Neuronal stem cell (in vitro differentiated cells): Measurements from ENCODE around the gene PGA3.
"Not testable (repeated sequence)": the region's sequence is repeated elsewhere in the genome, so short reads cannot be mapped to it uniquely, and the experiment has no call there.

Experiments
- DNase-seq: peaks from one replicate; pipeline ENCODE4 v3.0.0-alpha.2; 2013; ENCODE audit warnings: low spot score
- H2AFZ ChIP-seq: one replicate; pipeline ENCODE4 v1.6.1; 2013; ENCODE audit warnings: mild to moderate bottlenecking, low read length, inconsistent platforms
- H2AK5ac ChIP-seq: 2 replicates; pipeline ENCODE4 v1.6.1; 2013; ENCODE audit warnings: low read depth, mild to moderate bottlenecking, inconsistent platforms, low read length, moderate library complexity, mixed read lengths
- H2BK120ac ChIP-seq: 2 replicates; pipeline ENCODE4 v1.6.1; 2013; ENCODE audit warnings: low read depth, mild to moderate bottlenecking, inconsistent platforms, low read length, moderate library complexity, mixed read lengths
- H2BK12ac ChIP-seq: one replicate; pipeline ENCODE4 v1.6.1; 2013; ENCODE audit warnings: low read length, inconsistent platforms
- H2BK15ac ChIP-seq: 2 replicates; pipeline ENCODE4 v1.6.1; 2013; ENCODE audit warnings: mild to moderate bottlenecking, low read length, inconsistent platforms, mixed read lengths
- H2BK5ac ChIP-seq: one replicate; pipeline ENCODE4 v1.6.1; 2013; ENCODE audit warnings: inconsistent platforms, mild to moderate bottlenecking, low read length, moderate library complexity
- H3K14ac ChIP-seq: one replicate; pipeline ENCODE4 v1.6.1; 2013; ENCODE audit warnings: low read length, inconsistent platforms
- H3K18ac ChIP-seq: 2 replicates; pipeline ENCODE4 v1.6.1; 2013; ENCODE audit warnings: low read length, inconsistent platforms
- H3K23ac ChIP-seq: 2 replicates; pipeline ENCODE4 v1.6.1; 2013; ENCODE audit warnings: low read depth, mild to moderate bottlenecking, mixed read lengths, low read length, inconsistent platforms; ENCODE audit not compliant: poor library complexity
- H3K27ac ChIP-seq: replicated peaks from 3 replicates; pipeline ENCODE4 v1.5.1; 2013; ENCODE audit warnings: low read length, inconsistent platforms
- H3K27me3 ChIP-seq, 3 experiments: 2 replicates each; pipeline ENCODE4 v1.6.1; 2013; ENCODE audit warnings: low read length in 3 of 3, mild to moderate bottlenecking in 2 of 3, inconsistent platforms in 1 of 3, low read depth in 1 of 3, mixed read lengths in 1 of 3, moderate library complexity in 1 of 3; ENCODE audit not compliant: control insufficient read depth in 3 of 3, insufficient read depth in 3 of 3
- H3K36me3 ChIP-seq, 2 donors: replicated peaks in 1 of 2; 2 replicates each; pipeline ENCODE4 v1.6.1; 2013; ENCODE audit warnings: low read length in 2 of 2; ENCODE audit not compliant: control insufficient read depth in 2 of 2, insufficient read depth in 2 of 2
- H3K4ac ChIP-seq: 2 replicates; pipeline ENCODE4 v1.6.1; 2013; ENCODE audit warnings: inconsistent platforms, mild to moderate bottlenecking, low read length, moderate library complexity
- H3K4me1 ChIP-seq, 2 donors: 1 replicate in 1 of 2; 2 replicates in 1 of 2; pipeline ENCODE4 v1.6.1; 2013; ENCODE audit warnings: low read length in 2 of 2, low read depth in 1 of 2; ENCODE audit not compliant: control insufficient read depth in 2 of 2, insufficient read depth in 1 of 2
- H3K4me2 ChIP-seq: one replicate; pipeline ENCODE4 v1.6.1; 2013; ENCODE audit warnings: mild to moderate bottlenecking, low read length, inconsistent platforms; ENCODE audit not compliant: insufficient read depth, poor library complexity, severe bottlenecking
- H3K4me3 ChIP-seq, 2 donors: 2 replicates each; pipeline ENCODE4 v1.5.1; 2013; ENCODE audit warnings: low read length in 2 of 2, mild to moderate bottlenecking in 2 of 2, inconsistent platforms in 1 of 2, moderate library complexity in 1 of 2
- H3K79me1 ChIP-seq: one replicate; pipeline ENCODE4 v1.6.1; 2013; ENCODE audit warnings: low read depth, mild to moderate bottlenecking, inconsistent platforms, low read length, moderate library complexity
- H3K9ac ChIP-seq: one replicate; pipeline ENCODE4 v1.6.1; 2013; ENCODE audit warnings: mild to moderate bottlenecking, low read depth, low read length, inconsistent platforms; ENCODE audit not compliant: poor library complexity
- H3K9me3 ChIP-seq, 2 donors: replicated peaks in 1 of 2; 2 replicates each; pipeline versions ENCODE3 to v1.6.1; 2013; ENCODE audit warnings: low read length in 2 of 2, mild to moderate bottlenecking in 2 of 2, inconsistent platforms in 1 of 2, low read depth in 1 of 2, mixed read lengths in 1 of 2, moderate library complexity in 1 of 2; ENCODE audit not compliant: control insufficient read depth in 2 of 2, insufficient read depth in 1 of 2
- H4K8ac ChIP-seq: one replicate; pipeline ENCODE4 v1.6.1; 2013; ENCODE audit warnings: low read depth, mild to moderate bottlenecking, inconsistent platforms, low read length, moderate library complexity
- H4K91ac ChIP-seq: one replicate; pipeline ENCODE4 v1.6.1; 2013; ENCODE audit warnings: low read length, low read depth, mild to moderate bottlenecking, inconsistent platforms; ENCODE audit not compliant: poor library complexity
- WGBS, 2 donors: extraction: QIAGEN DNeasy Blood & Tissue Kit; methylation state at CpG; one replicate each; pipeline ENCODE4 v1.1.7; 2013; ENCODE audit warnings: missing lambda C conversion rate in 2 of 2, mixed read lengths in 1 of 2; ENCODE audit not compliant: insufficient read length in 2 of 2, insufficient replicate concordance in 1 of 2; ENCODE audit errors: extremely low coverage in 2 of 2; 5-methylcytosine and 5-hydroxymethylcytosine counted together

PGA3 gene

DNA sequence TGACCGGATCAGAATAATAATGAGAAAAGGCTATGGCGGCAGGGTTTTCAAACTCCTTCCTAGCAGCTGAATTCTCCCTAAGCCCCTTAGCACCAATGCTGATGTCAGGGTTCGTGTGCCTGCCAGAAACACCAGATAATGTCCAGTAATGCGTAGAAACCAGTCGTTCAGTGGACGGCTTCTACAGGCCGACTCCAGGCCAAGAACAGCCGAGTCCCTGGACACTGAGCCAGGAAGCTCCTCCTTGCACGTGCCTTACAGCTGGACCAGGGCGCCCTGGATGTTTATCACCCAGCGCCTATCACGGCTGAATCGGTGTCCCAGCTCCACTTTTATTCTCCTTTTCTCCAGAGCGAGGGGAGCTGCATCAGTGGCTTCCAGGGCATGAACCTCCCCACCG, 8.9 kb downstream of the PGA3 start:
- not testable (repeated sequence) for H2BK120ac ChIP-seq, H4K91ac ChIP-seq, H2BK15ac ChIP-seq, H3K4ac ChIP-seq, H3K4me3 ChIP-seq, H3K4me2 ChIP-seq, DNase-seq, H3K9me3 ChIP-seq, H2BK12ac ChIP-seq, H3K23ac ChIP-seq, H3K18ac ChIP-seq, H3K36me3 ChIP-seq, H2AFZ ChIP-seq, H4K8ac ChIP-seq, H3K27me3 ChIP-seq, H2BK5ac ChIP-seq, H2AK5ac ChIP-seq, H3K27ac ChIP-seq, H3K79me1 ChIP-seq, H3K4me1 ChIP-seq, H3K9ac ChIP-seq, H3K14ac ChIP-seq
- WGBS, 2 donors = no CpG with 5 or more reads among the region's 15 CpGs

DNA sequence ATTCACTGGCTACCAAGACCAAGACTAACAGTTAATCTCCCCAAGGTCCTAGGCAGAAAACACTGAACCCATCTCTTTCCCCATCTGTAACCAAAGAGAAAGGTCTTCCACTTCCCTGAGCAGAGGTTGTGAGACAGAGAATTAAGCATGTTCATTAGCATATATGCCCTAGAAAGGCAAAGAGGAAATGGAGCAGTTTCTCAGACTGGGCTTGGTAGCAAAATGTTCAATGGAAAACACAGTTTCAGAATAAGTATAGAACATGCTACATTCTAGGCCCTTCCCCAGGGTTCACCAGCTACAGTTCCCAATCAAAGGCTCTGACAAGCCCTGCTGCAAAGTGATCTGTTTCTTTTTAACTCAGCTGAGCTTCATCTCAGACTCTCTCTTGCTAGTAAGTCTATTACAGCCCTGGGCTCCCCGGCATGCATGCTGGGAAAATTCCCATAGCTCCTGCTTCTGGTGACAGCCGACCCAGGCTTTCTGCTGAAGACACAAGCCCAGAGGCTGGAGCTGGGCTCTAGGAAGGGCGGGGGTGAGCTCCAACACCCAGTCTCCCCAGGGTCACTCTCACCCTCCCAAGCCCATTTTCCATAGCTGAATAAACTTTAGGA, 10.5 kb downstream of the PGA3 start:
- not testable (repeated sequence) for H3K18ac ChIP-seq, H3K27me3 ChIP-seq, H3K9me3 ChIP-seq, H2BK15ac ChIP-seq, H4K91ac ChIP-seq, H3K27ac ChIP-seq, H3K4me2 ChIP-seq, H4K8ac ChIP-seq, H3K4me1 ChIP-seq, DNase-seq, H3K4me3 ChIP-seq, H3K23ac ChIP-seq, H2BK12ac ChIP-seq, H2BK120ac ChIP-seq, H3K9ac ChIP-seq, H3K79me1 ChIP-seq, H2AFZ ChIP-seq, H3K14ac ChIP-seq, H3K36me3 ChIP-seq, H2AK5ac ChIP-seq, H2BK5ac ChIP-seq, H3K4ac ChIP-seq
- no CpG with 5 or more reads among the region's 3 CpGs for WGBS, 2 donors

GRCh38 chr11:61218306-61218705, 15.0 kb downstream of the PGA3 start:
- not testable (repeated sequence) for H4K91ac ChIP-seq, H3K27ac ChIP-seq, H3K23ac ChIP-seq, H2BK5ac ChIP-seq, H2BK15ac ChIP-seq, H3K14ac ChIP-seq, H3K18ac ChIP-seq, H2AK5ac ChIP-seq, H4K8ac ChIP-seq, H3K9ac ChIP-seq, H2BK120ac ChIP-seq, H3K4ac ChIP-seq, H2AFZ ChIP-seq, H3K4me3 ChIP-seq, H3K9me3 ChIP-seq, H3K36me3 ChIP-seq, H2BK12ac ChIP-seq, H3K79me1 ChIP-seq, H3K27me3 ChIP-seq, H3K4me1 ChIP-seq, H3K4me2 ChIP-seq, DNase-seq
- WGBS, 2 donors = no CpG with 5 or more reads among the region's 4 CpGs

GRCh38 chr11:61219016-61219415, 15.7 kb downstream of the PGA3 start:
- H3K4me1 ChIP-seq, H3K4me2 ChIP-seq, H3K23ac ChIP-seq, H3K9ac ChIP-seq, H3K4ac ChIP-seq, H3K27ac ChIP-seq, H3K4me3 ChIP-seq, H2BK120ac ChIP-seq, H2BK5ac ChIP-seq, H2BK12ac ChIP-seq, H2AK5ac ChIP-seq, H3K14ac ChIP-seq, H4K8ac ChIP-seq, H2BK15ac ChIP-seq, H3K79me1 ChIP-seq, H4K91ac ChIP-seq, H3K9me3 ChIP-seq, H3K27me3 ChIP-seq, H3K36me3 ChIP-seq, DNase-seq, H3K18ac ChIP-seq, H2AFZ ChIP-seq: not testable (repeated sequence)
- WGBS, 2 donors = no CpG with 5 or more reads among the region's 5 CpGs
